Measurements from ENCODE around the gene PDE11A.

Gene PDE11A

DNA sequence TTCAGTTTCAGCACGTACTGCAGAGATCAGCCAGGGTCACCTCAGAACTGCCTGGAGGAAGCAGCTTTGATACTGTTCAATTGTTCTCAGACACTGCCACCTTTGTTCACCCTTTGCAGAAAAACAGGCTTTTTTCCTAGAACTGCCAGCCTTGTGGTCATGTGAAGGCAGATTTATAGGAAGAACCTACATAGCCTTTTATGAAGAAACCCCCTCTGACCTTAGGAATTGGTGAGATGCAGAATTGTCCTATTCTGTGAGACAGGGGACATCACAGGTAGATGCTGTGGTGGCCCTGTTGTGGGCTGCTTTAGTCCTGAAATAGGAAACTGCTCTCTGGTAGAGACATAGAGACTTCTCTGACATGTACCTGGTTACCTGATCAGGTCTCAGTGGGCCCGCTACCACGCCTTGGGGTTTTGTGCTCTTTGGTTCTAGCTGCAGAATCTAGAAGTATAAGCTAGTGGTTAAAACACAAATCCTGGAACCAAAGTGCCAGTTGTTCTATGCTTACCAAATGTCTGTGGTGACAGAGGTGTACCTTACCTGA is 473.4 kb downstream of the PDE11A start:
- Mint-ChIP-seq H3K4me1 (no peaks in the 10 kb centered on the region), H3K27ac (no peak overlapping the region), H3K36me3 (peaks cover 2% of the 10 kb centered on the region), H3K27me3 (peaks cover 3% of the 10 kb centered on the region), H3K9me3 (no peaks in the 10 kb centered on the region), H3K4me3 (no peak overlapping the region)

DNA sequence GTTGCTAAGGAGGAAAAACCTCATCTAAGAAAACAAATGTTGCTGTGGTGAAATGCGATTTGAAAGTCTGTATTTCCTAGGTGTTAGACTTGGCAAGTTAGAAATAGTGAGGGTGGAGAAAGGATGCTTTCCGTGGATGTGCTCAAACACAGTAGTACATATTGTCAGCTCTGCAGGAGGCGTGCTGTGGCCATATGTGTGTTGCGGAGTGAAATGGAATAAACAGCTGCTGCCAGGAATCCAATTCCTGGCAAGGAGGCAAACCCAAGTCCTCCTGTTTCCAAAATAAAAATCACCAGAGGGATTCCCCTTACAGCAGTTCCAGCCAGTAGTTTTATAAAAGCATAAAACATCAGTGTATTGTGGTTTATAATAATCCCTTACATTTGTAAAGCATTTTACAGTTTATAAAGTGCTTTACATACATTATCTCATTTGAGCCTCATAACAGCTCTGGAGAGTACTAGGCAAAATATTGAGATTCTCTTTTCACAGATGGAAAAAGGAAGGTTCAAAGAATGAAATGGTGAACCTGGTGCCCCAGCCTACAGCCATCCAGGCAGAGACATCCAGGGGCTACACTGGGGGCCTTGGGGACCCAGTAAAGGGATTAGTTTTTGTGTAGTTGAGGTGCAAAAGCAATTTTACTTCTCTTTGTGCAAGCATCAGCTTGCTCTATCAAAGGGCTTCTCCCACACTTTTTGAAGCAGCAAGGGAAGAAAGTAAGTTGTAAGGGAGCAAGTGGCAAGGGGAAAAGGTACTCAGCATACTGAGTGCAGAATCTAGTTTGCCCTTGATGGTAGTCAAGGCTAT is 474.0 kb downstream of the PDE11A start:
- Mint-ChIP-seq H3K9me3 (no peaks in the 10 kb centered on the region), H3K4me1 (no peaks in the 10 kb centered on the region), H3K27me3 (peaks cover 3% of the 10 kb centered on the region), H3K36me3 (peaks cover 2% of the 10 kb centered on the region), H3K4me3 (no peak overlapping the region), H3K27ac (no peak overlapping the region)

DNA sequence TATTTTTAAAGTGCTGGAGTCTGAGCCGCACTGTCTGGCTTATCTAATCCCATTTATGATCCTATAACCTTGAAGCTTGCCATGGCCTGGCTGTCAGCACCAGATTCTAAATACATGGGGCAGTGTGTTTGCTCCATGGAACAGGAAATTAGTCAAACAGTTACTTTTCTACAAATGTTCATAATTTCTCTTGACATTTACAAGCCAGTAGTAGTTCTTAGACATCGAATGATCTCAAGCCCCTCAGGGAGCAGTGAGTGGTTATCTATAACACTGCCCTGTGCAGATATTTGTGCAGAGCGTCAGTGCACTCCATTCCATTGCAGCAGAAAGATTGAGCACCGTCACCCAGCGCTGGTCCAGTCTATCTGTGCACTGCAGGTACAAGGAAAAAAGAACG is 474.8 kb downstream of the PDE11A start:
- Mint-ChIP-seq H3K27me3 (peaks cover 3% of the 10 kb centered on the region), H3K9me3 (no peaks in the 10 kb centered on the region), H3K4me1 (no peaks in the 10 kb centered on the region), H3K27ac (no peak overlapping the region), H3K4me3 (no peak overlapping the region), H3K36me3 (peaks cover 2% of the 10 kb centered on the region)

DNA sequence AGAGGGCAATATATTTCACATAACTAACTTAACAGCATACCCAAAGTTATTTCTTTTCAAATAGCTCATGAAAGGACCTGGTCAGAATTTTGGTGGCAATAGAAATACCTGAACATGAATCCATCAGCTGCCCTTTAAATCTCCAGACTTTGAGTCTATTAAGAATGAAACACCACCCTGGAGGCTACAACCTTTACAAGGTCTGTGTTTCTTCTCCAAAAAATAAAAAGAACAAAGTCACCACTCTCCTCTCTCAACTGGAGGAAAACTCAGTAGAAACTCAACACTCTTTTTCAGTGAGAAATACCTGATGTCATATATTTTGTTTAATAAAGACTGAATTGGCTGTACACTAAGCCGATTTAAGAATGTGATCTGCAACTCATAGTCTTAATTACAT is 475.7 kb downstream of the PDE11A start:
- peaks cover 2% of the 10 kb centered on the region for H3K36me3 Mint-ChIP-seq
- no peak overlapping the region for H3K27ac Mint-ChIP-seq
- H3K27me3 Mint-ChIP-seq: peaks cover 3% of the 10 kb centered on the region
- H3K9me3 Mint-ChIP-seq: no peaks in the 10 kb centered on the region
- no peaks in the 10 kb centered on the region for H3K4me1 Mint-ChIP-seq
- H3K4me3 Mint-ChIP-seq: no peak overlapping the region

DNA sequence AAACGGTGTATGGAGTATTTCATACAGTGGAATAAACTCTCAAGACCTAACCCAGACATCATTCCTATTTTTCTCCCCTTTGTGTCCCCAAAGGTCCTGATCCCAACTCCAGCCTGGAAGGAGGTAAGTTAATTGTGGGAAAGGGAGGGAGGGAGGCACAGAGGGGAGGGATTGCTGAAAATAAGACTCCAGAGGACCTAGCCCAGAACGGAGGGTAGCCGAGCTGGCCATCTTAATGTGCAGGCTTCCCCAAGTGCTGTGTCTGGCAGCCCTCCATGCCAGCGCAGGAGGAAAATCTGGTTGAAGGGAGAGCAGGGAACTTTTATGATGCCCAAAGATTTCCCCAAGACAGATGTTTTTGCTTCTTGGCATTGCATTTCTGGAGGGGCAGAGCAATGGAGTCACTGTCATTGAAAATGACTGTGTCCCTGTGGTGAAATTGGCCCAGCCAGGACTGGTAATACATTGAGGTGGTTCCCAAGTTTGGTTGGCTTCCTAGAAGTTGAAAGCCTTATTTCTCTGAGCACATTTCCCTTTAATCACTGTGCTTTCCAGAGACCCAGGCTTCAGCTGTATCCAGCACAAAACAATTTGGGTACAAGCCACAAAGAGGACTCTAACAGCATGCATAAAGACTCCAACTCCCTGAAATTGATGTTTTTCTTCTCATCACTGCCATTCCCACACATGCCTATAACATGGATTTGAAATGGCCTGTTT is 477.3 kb downstream of the PDE11A start:
- Mint-ChIP-seq H3K9me3 (no peaks in the 10 kb centered on the region), H3K4me1 (no peaks in the 10 kb centered on the region), H3K27me3 (peaks cover 6% of the 10 kb centered on the region), H3K36me3 (peaks cover 2% of the 10 kb centered on the region), H3K27ac (no peak overlapping the region), H3K4me3 (no peak overlapping the region)

DNA sequence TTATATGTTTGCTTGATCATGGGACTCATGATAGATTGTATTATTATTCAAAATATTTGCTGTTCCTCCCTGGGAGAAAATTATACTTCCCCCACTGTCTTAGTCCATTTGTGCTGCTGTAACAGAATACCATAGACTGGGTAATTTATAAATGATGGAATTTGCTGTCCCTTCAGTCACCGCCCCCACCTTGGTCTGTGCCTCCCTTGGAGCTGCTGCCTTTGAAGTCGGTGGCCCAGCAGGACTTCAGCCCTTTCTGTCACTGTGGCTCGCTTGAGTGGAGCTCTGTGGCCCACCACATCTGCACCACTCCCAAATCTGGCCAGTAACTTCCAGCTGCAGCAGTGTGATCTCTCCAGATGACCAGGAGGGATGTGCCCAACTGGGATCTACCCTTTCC is 479.2 kb downstream of the PDE11A start:
- Mint-ChIP-seq H3K36me3 (no peaks in the 10 kb centered on the region), H3K9me3 (no peaks in the 10 kb centered on the region), H3K27me3 (peaks cover 8% of the 10 kb centered on the region), H3K4me3 (no peak overlapping the region), H3K4me1 (no peaks in the 10 kb centered on the region), H3K27ac (no peak overlapping the region)

DNA sequence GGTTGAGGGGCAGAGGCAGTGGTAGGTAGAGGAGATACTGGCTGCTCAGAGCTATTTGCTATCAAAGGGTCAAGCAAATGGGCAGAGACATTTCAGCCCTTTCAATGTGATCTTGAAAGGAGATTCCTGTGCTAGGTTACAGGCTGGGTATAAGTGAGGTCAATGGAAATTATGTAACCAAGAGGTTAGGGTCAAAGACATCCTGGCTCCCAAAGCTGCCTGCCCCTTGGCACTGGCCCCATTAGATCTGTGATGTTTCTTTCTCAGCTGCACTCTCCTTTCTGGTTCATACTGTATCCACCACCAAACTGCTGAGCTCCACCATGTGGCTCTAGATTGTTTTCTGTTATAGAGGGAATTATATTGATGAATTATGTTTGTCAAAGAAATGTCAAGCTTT is 479.6 kb downstream of the PDE11A start:
- Mint-ChIP-seq H3K27ac (no peak overlapping the region), H3K27me3 (peaks cover 8% of the 10 kb centered on the region), H3K4me1 (no peaks in the 10 kb centered on the region), H3K4me3 (no peak overlapping the region), H3K36me3 (no peaks in the 10 kb centered on the region), H3K9me3 (no peaks in the 10 kb centered on the region)

DNA sequence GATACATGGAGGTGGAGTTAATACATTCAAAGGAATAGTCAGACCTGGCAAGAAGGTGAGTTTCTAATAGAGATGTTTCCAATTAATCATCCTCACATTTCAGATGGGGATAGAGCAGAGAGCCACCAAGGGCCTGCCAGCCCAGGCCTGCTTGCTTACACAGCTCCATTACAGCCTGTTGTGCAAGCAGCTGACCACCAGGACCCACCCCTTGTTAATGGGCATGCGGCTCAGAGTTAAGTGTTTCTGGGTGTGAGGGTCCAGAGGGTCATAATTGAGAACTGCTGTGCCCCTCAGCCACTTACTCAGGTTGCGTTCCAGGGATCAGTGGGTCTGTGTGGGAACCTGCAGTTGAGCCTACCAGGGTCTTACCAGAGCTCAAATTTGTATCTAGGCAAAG is 480.2 kb downstream of the PDE11A start:
- Mint-ChIP-seq H3K4me1 (no peaks in the 10 kb centered on the region), H3K27me3 (peaks cover 8% of the 10 kb centered on the region), H3K4me3 (no peak overlapping the region), H3K27ac (no peak overlapping the region), H3K36me3 (no peaks in the 10 kb centered on the region), H3K9me3 (no peaks in the 10 kb centered on the region)

DNA sequence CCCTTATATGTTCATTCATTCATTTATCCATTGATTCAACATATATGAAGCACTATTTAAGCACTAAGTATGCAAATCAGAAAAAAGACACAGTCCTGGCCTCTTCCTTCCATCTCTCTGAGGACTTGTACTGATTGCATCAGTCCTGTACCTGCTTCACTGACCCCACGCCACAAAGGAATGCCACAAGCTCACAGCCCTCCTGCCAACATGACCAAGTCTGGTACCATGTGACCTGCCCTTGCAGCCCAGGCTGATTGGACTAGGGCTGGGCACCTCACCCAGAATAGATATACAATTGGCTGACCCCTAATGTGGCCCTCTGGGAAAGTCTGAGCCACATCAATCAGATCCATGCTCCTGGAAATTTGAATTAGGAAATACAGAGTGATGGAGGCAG is 483.4 kb downstream of the PDE11A start:
- Mint-ChIP-seq H3K4me1 (no peaks in the 10 kb centered on the region), H3K36me3 (no peaks in the 10 kb centered on the region)

DNA sequence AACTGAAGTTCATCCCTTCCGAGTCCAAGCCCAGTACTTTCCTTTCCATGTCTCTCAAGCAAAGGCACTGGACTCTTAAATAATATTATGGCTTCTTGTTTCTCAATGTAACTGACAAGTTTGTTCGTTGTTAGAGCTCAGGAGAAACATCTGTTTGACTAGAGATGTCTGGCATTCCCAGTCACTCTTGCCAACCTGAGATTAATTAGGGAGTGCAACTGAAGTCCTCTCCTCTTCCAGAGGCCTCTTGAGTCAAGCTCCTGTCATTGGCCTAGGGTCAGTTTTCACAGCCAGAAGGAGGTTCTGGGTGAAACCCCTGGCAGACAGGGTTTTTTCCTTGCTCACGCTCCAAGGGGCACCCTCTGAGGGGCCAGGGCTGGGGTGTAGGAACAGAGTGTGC is 483.9 kb downstream of the PDE11A start:
- no peaks in the 10 kb centered on the region for H3K9me3 Mint-ChIP-seq

More for the DNA sequence above, 483.4 kb downstream of the PDE11A start:
- Mint-ChIP-seq H3K27me3 (peaks cover 5% of the 10 kb centered on the region), H3K27ac (no peak overlapping the region), H3K9me3 (no peaks in the 10 kb centered on the region), H3K4me3 (no peak overlapping the region)

DNA sequence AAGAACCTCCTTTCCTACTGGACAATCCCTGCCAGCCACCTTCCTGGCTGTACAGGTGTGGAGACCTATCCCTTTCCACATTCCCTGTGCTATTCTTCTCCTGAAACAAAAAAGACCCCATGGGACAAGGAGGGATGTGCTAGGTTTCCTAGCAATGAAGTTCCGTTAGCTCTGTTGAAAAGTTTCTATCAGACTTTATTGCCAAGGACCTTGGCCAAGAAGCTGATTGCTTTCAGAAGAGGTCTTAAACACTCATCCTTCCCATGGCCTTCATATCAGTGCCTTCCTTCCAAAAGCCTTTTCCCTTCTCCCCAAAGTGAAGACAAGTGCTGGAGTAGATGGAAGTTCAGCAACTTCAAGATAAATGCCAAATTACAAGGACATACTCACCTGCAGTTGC is 485.2 kb downstream of the PDE11A start:
- no peak overlapping the region for H3K4me3 Mint-ChIP-seq
- H3K27ac Mint-ChIP-seq: no peak overlapping the region
- H3K36me3 Mint-ChIP-seq: no peaks in the 10 kb centered on the region
- no peaks in the 10 kb centered on the region for H3K9me3 Mint-ChIP-seq
- no peaks in the 10 kb centered on the region for H3K4me1 Mint-ChIP-seq
- H3K27me3 Mint-ChIP-seq: peaks cover 5% of the 10 kb centered on the region

More for the DNA sequence above, 483.9 kb downstream of the PDE11A start:
- Mint-ChIP-seq H3K27me3 (peaks cover 5% of the 10 kb centered on the region), H3K36me3 (no peaks in the 10 kb centered on the region), H3K27ac (no peak overlapping the region), H3K4me1 (no peaks in the 10 kb centered on the region), H3K4me3 (no peak overlapping the region)

DNA sequence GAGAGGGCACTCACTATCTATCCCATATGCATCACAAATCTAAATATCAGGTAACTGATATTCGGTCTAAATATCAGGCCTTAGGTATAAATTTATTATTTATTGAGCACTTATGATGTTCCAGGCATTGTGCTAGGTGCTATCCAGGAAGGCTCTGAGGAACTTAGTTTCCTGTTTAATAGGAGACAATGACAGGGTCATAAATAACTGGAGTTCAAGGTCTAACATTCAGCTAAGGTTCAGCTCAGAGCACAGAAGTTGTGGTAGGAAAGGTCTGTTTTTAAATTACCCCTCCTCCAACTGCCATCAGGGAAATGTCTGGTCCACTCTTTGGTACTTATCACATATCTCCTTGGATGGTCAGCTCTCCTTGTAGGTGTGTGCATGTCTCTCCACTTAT is 486.4 kb downstream of the PDE11A start:
- H3K4me1 Mint-ChIP-seq: no peaks in the 10 kb centered on the region
- no peak overlapping the region for H3K4me3 Mint-ChIP-seq
- no peaks in the 10 kb centered on the region for H3K9me3 Mint-ChIP-seq
- H3K36me3 Mint-ChIP-seq: no peaks in the 10 kb centered on the region
- H3K27me3 Mint-ChIP-seq: peaks cover 5% of the 10 kb centered on the region
- H3K27ac Mint-ChIP-seq: no peak overlapping the region

DNA sequence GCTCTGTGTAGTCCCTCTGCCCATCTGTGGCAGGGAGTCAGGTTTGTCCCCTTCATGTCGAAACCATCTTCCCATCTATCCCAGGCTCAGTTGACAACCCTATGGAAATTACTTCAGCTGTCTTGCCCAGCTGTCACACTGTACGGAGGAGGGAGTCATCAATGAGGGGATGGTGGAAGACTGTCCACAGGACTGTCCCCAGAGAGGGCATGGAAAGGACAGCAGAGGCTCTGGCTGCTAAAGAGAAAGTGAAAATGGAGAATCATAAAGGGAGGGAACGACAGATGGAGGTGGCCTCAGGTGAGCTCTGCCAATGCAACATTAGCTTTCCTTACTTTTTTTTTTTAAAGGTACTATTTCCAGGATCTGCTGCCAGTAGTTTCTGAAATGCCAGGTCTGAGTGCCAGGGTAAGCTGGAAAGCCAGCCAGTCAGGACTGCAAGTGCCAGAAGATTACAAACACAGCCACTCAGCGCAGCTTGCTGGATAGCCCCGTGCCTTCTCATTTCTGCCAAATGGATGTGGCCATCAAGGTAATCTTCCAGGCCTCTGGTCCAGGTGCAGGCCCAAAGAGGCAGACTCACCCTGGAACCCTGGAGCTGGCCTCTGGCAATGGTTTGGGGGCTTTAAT is 487.2 kb downstream of the PDE11A start:
- H3K27ac Mint-ChIP-seq: no peak overlapping the region
- no peaks in the 10 kb centered on the region for H3K9me3 Mint-ChIP-seq
- no peaks in the 10 kb centered on the region for H3K36me3 Mint-ChIP-seq
- no peak overlapping the region for H3K4me3 Mint-ChIP-seq
- peaks cover 3% of the 10 kb centered on the region for H3K27me3 Mint-ChIP-seq
- no peaks in the 10 kb centered on the region for H3K4me1 Mint-ChIP-seq

DNA sequence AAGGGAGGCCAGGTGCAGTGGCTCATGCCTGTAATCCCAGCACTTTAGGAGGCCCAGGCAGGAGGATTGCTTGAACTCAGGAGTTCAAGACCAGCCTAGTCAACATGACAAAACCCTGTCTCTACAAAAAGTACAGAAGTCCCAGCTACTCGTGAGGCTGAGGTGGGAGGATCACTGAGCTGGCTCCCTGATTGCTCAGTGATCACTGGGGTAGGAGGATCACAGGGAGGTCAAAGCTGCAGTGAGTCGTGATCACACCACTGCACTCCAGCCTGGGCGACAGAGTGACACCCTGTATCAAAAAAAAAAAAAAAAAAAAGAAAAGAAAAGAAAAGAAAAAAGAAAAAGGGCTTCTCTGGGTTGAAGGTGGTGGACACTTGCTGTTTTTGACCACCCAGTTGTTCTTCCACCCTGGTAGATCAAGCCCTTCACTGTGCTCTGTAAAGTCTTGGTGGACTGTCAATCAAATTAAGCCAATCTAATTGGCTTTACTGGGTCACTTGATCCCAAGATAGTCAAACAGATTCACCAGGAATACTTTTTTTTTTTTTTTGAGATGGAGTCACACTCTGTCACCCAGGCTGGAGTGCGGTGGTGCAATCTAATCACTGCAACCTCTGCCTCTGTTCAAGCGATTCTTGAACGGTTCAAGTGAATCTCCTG is 488.4 kb downstream of the PDE11A start:
- Mint-ChIP-seq H3K4me3 (no peak overlapping the region), H3K27ac (no peak overlapping the region), H3K27me3 (no peaks in the 10 kb centered on the region), H3K36me3 (no peaks in the 10 kb centered on the region), H3K4me1 (no peaks in the 10 kb centered on the region), H3K9me3 (no peaks in the 10 kb centered on the region)

DNA sequence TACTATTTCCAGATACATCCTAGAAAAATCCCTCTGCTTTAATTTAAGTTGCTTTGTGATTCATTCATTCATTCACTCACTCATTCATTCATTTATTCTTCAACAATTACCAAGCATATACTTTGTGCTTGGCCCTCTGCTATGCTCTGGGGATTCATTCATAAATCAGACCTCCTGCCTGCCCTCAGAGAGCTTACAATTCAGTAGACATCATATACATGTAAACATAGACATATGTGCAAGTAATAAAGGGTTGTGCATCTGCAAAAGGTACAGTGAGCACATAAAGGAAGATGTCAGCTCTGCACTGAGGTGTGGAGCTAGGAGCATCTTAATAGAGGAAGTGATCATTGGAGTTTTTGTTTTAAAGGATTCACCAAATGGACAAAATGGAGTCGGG is 490.6 kb downstream of the PDE11A start:
- H3K27ac Mint-ChIP-seq: no peak overlapping the region
- H3K9me3 Mint-ChIP-seq: no peaks in the 10 kb centered on the region
- no peak overlapping the region for H3K4me3 Mint-ChIP-seq
- H3K36me3 Mint-ChIP-seq: no peaks in the 10 kb centered on the region
- no peaks in the 10 kb centered on the region for H3K4me1 Mint-ChIP-seq
- H3K27me3 Mint-ChIP-seq: no peaks in the 10 kb centered on the region
